ENCODE measurements around the gene C9orf50.

The C9orf50 gene, protein sequence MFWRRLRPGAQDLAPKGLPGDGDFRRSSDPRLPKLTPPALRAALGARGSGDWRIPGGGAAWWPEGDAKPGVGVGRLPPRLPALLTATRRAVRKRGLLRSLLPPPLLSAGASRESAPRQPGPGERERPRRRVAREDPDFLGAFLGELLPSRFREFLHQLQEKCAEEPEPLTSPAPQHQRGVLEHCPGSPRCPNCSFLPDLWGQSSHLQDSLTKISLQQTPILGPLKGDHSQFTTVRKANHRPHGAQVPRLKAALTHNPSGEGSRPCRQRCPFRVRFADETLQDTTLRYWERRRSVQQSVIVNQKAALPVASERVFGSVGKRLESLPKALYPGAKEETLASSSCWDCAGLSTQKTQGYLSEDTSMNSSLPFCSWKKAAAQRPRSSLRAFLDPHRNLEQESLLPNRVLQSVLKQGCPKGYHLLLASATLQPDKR

DNA sequence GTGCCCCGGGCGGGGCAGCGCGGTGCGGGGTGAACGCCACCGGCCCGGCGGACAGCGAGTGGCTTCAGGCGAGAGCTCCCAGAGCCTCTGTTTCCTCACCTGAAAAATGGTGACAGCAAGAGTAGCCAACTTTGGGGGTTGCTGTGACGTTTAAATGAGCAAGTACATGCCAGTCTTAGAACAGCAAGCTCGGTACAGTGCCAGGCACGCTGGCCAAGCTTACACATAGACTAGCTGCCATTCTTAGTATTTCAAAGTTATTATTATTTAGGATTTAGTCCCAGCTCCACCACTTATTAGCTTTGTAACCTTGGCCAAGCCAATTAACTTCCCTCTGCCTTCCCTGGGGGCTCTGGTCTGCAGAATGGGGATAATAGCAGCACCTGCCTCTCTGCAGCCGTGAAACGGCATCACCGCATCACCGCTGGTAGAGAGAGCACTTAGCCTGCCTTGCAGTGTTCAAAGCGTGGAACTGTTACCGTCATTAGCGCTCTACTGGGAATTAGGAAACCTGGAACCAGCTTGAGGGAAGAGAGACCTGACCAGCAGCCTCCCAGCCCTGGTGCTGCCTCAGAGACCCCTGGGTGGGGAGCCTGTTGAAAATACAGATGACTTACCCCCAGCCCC, at the start of gene C9orf50:
Gene C9orf50, minus strand, starts transcription at position 433 of the 627 bp plus-strand sequence. CDS start 527 bp downstream, outside the sequence.
- TF ChIP-seq ZFX (IDR thresholded peaks at IDR 0.05): no peak
- TF ChIP-seq, protein P1, sequence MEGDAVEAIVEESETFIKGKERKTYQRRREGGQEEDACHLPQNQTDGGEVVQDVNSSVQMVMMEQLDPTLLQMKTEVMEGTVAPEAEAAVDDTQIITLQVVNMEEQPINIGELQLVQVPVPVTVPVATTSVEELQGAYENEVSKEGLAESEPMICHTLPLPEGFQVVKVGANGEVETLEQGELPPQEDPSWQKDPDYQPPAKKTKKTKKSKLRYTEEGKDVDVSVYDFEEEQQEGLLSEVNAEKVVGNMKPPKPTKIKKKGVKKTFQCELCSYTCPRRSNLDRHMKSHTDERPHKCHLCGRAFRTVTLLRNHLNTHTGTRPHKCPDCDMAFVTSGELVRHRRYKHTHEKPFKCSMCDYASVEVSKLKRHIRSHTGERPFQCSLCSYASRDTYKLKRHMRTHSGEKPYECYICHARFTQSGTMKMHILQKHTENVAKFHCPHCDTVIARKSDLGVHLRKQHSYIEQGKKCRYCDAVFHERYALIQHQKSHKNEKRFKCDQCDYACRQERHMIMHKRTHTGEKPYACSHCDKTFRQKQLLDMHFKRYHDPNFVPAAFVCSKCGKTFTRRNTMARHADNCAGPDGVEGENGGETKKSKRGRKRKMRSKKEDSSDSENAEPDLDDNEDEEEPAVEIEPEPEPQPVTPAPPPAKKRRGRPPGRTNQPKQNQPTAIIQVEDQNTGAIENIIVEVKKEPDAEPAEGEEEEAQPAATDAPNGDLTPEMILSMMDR (conservative IDR thresholded peaks at IDR 0.05): no peak
- no peak within 1 kb of the TSS for H3K27ac ChIP-seq

- H3K27ac ChIP-seq: no peak overlapping the region
- TF ChIP-seq, protein P1 (conservative IDR thresholded peaks at IDR 0.05): no peak
- TF ChIP-seq ZFX (IDR thresholded peaks at IDR 0.05): no peak
Observed at GRCh38 chr9:129669946-129670345, 49.0 kb upstream of the C9orf50 start.

DNA sequence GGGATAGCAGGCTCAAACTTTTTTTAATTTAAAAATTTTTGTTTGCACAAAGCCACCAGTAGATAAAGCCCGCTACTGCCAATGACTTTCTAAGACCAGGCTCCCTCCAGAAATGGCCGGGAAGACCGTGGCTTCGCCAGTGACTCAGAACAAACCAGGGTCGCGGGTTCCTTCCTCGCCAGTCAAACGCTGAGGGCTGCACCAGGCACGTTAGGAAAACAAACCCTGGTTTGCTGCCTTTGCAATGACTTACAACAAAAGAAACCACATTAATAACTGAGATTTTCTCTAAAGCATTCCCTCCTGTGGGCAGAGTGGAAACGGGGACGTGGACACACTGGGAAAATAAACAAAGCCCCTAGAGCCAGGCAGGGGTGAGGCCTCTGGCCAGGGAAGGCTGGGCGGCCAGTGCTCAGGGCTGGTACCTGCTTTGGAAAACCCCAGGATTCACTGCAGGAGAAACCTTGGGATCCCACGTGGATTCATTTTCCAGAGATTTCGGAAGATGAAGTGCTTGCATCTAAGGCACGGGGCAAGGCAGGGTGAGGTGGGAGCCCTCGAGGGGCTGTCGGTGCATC, 48.3 kb upstream of the C9orf50 start:
- TF ChIP-seq, protein P1 (conservative IDR thresholded peaks at IDR 0.05): no peak
- TF ChIP-seq ZFX (IDR thresholded peaks at IDR 0.05): no peak
- no peak overlapping the region for H3K27ac ChIP-seq

- no peak overlapping the region for H3K27ac ChIP-seq
- TF ChIP-seq ZFX (IDR thresholded peaks at IDR 0.05): no peak
- TF ChIP-seq, protein P1 (conservative IDR thresholded peaks at IDR 0.05): no peak
Observed at GRCh38 chr9:129667850-129668249, 46.9 kb upstream of the C9orf50 start.

GRCh38 chr9:129667378-129667777, 46.5 kb upstream of the C9orf50 start:
- no peak overlapping the region for H3K27ac ChIP-seq
- TF ChIP-seq ZFX (IDR thresholded peaks at IDR 0.05): no peak
- TF ChIP-seq, protein P1 (conservative IDR thresholded peaks at IDR 0.05): no peak

GRCh38 chr9:129666575-129666974, 45.7 kb upstream of the C9orf50 start:
- TF ChIP-seq ZFX (IDR thresholded peaks at IDR 0.05): no peak
- TF ChIP-seq, protein P1 (conservative IDR thresholded peaks at IDR 0.05): no peak
- no peak overlapping the region for H3K27ac ChIP-seq

All from C4-2B (cell line).